SK-N-SH (cell line): ENCODE data around the gene BOD1L2. TPM values are rescaled to one million over a fixed set of nuclear protein-coding genes. Genes with fewer than 3 reads are reported as not detected.

Source experiments
- CTCF ChIA-PET: fragments of 300-600, 350-600 bp; formaldehyde crosslinking; extraction: SDS; loops from one replicate; lab custom pipeline; 2021; lab: Yijun Ruan, JAX
- POLR2A ChIA-PET: fragments of 350-600 bp; sonication (Branson Sonifier 250); formaldehyde crosslinking; extraction: SDS; loops from one replicate; lab custom pipeline; 2020; ENCODE audit warnings: antibody characterized with exemption, inconsistent platforms; lab: Yijun Ruan, JAX
- DNase-seq: peaks from one replicate; pipeline ENCODE4 v3.0.0; 2012
- H2AFZ ChIP-seq: fragments of 200-600 bp; sonication (generic); 2 replicates; pipeline ENCODE4 v1.8.1; 2016; ENCODE audit warnings: antibody characterized with exemption, mild to moderate bottlenecking, low read depth
- H3F3A ChIP-seq: fragments of 200-600 bp; sonication (generic); replicated peaks from 2 replicates; pipeline ENCODE3; 2016; ENCODE audit warnings: antibody characterized with exemption, mild to moderate bottlenecking; ENCODE audit not compliant: insufficient read depth
- H3K27ac ChIP-seq, 2 experiments: fragments of 200-500 bp in 1 of 2; fragments of 200-600 bp in 1 of 2; sonication (Bioruptor generic) in 1 of 2; sonication (generic), shearing (Covaris generic) in 1 of 2; 2 replicates each; pipeline versions ENCODE4 v1.5.1 to v1.6.1; 2014 to 2016; ENCODE audit warnings: low read depth in 2 of 2, inconsistent platforms in 1 of 2, low read length in 1 of 2, mild to moderate bottlenecking in 1 of 2, mixed read lengths in 1 of 2
- H3K27me3 ChIP-seq: fragments of 200-600 bp; sonication (generic), shearing (Covaris generic); 2 replicates; pipeline ENCODE4 v1.6.1; 2016; ENCODE audit warnings: mixed run types; ENCODE audit not compliant: insufficient read depth
- H3K36me3 ChIP-seq, 2 experiments: fragments of 200-500 bp in 1 of 2; fragments of 200-600 bp in 1 of 2; sonication (Bioruptor generic) in 1 of 2; sonication (generic) in 1 of 2; replicated peaks in 1 of 2; 2 replicates each; pipeline versions ENCODE3 to v1.5.1; 2014 to 2016; ENCODE audit warnings: low read length in 1 of 2, mild to moderate bottlenecking in 1 of 2; ENCODE audit not compliant: insufficient read depth in 2 of 2, control insufficient read depth in 1 of 2
- H3K4me1 ChIP-seq, 2 experiments: fragments of 200-500 bp in 1 of 2; fragments of 200-600 bp in 1 of 2; sonication (Bioruptor generic) in 1 of 2; sonication (generic), shearing (Covaris generic) in 1 of 2; 2 replicates each; pipeline versions ENCODE4 v1.5.1 to v1.6.1; 2014 to 2016; ENCODE audit warnings: low read depth in 1 of 2, low read length in 1 of 2, mixed run types in 1 of 2; ENCODE audit not compliant: insufficient read depth in 2 of 2, control insufficient read depth in 1 of 2
- H3K4me2 ChIP-seq: fragments of 200-600 bp; sonication (generic), shearing (Covaris generic); 2 replicates; pipeline ENCODE4 v1.6.1; 2017; ENCODE audit warnings: mixed run types
- H3K4me3 ChIP-seq, 2 experiments: fragments of 200-500 bp in 1 of 2; fragments of 200-600 bp in 1 of 2; sonication (Bioruptor generic) in 1 of 2; sonication (generic), shearing (Covaris generic) in 1 of 2; 2 replicates each; pipeline versions ENCODE4 v1.5.1 to v1.8.1; 2014 to 2016; ENCODE audit warnings: low read depth in 2 of 2, inconsistent platforms in 1 of 2, low read length in 1 of 2, mild to moderate bottlenecking in 1 of 2, mixed read lengths in 1 of 2, moderate library complexity in 1 of 2
- H3K79me2 ChIP-seq: fragments of 200-600 bp; sonication (generic); 2 replicates; pipeline ENCODE4 v1.8.1; 2017; ENCODE audit warnings: mild to moderate bottlenecking; ENCODE audit not compliant: insufficient read depth
- H3K9ac ChIP-seq: fragments of 200-600 bp; sonication (generic); 2 replicates; pipeline ENCODE4 v1.6.1; 2017; ENCODE audit warnings: mixed run types
- H3K9me2 ChIP-seq: fragments of 200-600 bp; sonication (generic); 2 replicates; pipeline ENCODE4 v1.6.1; 2017; ENCODE audit warnings: mixed run types
- H3K9me3 ChIP-seq: fragments of 200-600 bp; sonication (generic); 2 replicates; pipeline ENCODE4 v1.6.1; 2017; ENCODE audit warnings: mixed run types, mild to moderate bottlenecking, moderate library complexity
- H4K20me1 ChIP-seq: fragments of 200-600 bp; sonication (generic); 2 replicates; pipeline ENCODE4 v1.6.1; 2017; ENCODE audit warnings: mild to moderate bottlenecking, mixed run types; ENCODE audit not compliant: insufficient read depth
- EP300 ChIP-seq, 2 experiments: IDR thresholded peaks; 2 replicates each; pipeline versions ENCODE4 v1.4.0 to v1.6.1; 2012; ENCODE audit warnings: borderline replicate concordance in 1 of 2, low read depth in 1 of 2, low read length in 1 of 2
- FOXJ3 ChIP-seq: sonication (generic); formaldehyde crosslinking; IDR thresholded peaks from 2 replicates; pipeline ENCODE4 v1.5.1; 2020; ENCODE audit warnings: mild to moderate bottlenecking, missing genetic modification reagents
- MEF2A ChIP-seq: IDR thresholded peaks from 2 replicates; pipeline ENCODE4 v1.4.0; 2012; ENCODE audit warnings: low read depth, borderline replicate concordance
- RXRA ChIP-seq: IDR thresholded peaks from 2 replicates; pipeline ENCODE4 v1.4.0; 2012; ENCODE audit warnings: low read depth, mild to moderate bottlenecking, borderline replicate concordance
- TAF1 ChIP-seq: IDR thresholded peaks from 2 replicates; pipeline ENCODE4 v1.6.1; 2012; ENCODE audit warnings: low read depth, mild to moderate bottlenecking, low read length, moderate library complexity, borderline replicate concordance
- WGBS: methylation state at CpG from one replicate; pipeline ENCODE4 v1.1.6; 2017; ENCODE audit warnings: low lambda C conversion rate; 5-methylcytosine and 5-hydroxymethylcytosine counted together
- polyA plus RNA-seq, 3 experiments: library from polyadenylated mRNA; depleted of rRNA; stranded (reverse); fragments of >200 nt; gene quantifications; 2 replicates each; pipeline ENCODE4 v1.2.3, GENCODE V29; 2012
- TF ChIP-seq, protein P1 (sequence below): IDR thresholded peaks from 2 replicates; pipeline ENCODE4 v1.6.1; 2012; ENCODE audit warnings: mild to moderate bottlenecking, low read depth, low read length, moderate library complexity
- TF ChIP-seq, protein P2 (sequence below): fragments of 200-600 bp; sonication (generic); IDR thresholded peaks from 2 replicates; pipeline ENCODE4 v1.6.1; 2017; ENCODE audit warnings: antibody characterized with exemption, mild to moderate bottlenecking, moderate library complexity
- TF ChIP-seq, protein P3 (sequence below): fragments of 150-350 bp; IDR thresholded peaks from 2 replicates; pipeline ENCODE4 v1.6.1; 2016; ENCODE audit warnings: mild to moderate bottlenecking, low read depth, low read length
- TF ChIP-seq, protein P4 (sequence below): fragments of 150-350 bp; IDR thresholded peaks from 2 replicates; pipeline ENCODE4 v1.6.1; 2017; ENCODE audit warnings: antibody characterized with exemption, low read length, low read depth, borderline replicate concordance

BOD1L2 gene
- polyA plus RNA-seq, 1 of the 3 experiments (the other 2 are of a cell fraction): not detected

DNA sequence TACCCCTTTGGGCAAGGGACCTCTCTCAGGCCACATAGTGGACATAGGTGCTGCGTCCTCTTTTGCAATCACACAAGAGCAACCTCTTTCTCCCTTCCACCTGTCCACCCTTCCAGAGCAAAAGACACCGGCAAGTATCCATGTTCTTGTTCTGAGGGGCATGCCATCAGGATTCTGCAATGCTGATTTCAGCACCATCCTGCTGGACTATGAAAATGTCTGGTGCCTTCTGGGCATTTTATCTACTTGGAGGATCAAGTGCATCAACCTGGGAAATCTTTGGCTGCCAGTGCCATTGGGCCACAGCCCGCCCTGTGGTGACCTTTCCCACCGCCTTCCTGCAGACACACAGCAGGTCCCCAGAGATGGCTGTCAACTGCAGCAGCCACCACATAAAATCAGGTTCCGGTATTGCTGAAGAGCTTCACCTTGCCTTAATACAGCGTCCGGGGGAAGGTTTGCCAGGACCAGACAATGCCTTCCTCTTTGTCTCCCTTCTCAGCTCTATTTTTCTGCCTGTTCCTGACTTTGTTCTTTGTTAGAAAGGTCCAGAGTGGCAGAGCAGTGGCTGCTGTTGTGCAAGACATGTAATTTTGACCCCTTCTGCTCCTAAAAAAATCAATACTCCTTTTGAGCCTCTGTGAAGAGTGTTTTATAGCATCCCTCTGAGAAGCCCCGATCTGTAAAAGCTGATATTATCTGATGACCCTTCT lies 18.5 kb upstream of the BOD1L2 start:
- POLR2A ChIA-PET: no interaction called here
- no peak overlapping the region for H3K4me3 ChIP-seq
- H2AFZ ChIP-seq: no peak overlapping the region
- no peaks in the 10 kb centered on the region for H3K9me2 ChIP-seq
- H3K9me3 ChIP-seq: no peaks in the 10 kb centered on the region
- H3K36me3 ChIP-seq: no peaks in the 10 kb centered on the region
- H3K27me3 ChIP-seq: no peaks in the 10 kb centered on the region
- H3K4me1 ChIP-seq: no peaks in the 10 kb centered on the region
- WGBS: 33% methylated on average over 7 of the region's 8 CpGs
- no peak overlapping the region for H3K4me2 ChIP-seq
- DNase-seq: no peak
- H3K79me2 ChIP-seq: no peaks in the 10 kb centered on the region
- H3K9ac ChIP-seq: no peak overlapping the region
- TF ChIP-seq, protein P1, sequence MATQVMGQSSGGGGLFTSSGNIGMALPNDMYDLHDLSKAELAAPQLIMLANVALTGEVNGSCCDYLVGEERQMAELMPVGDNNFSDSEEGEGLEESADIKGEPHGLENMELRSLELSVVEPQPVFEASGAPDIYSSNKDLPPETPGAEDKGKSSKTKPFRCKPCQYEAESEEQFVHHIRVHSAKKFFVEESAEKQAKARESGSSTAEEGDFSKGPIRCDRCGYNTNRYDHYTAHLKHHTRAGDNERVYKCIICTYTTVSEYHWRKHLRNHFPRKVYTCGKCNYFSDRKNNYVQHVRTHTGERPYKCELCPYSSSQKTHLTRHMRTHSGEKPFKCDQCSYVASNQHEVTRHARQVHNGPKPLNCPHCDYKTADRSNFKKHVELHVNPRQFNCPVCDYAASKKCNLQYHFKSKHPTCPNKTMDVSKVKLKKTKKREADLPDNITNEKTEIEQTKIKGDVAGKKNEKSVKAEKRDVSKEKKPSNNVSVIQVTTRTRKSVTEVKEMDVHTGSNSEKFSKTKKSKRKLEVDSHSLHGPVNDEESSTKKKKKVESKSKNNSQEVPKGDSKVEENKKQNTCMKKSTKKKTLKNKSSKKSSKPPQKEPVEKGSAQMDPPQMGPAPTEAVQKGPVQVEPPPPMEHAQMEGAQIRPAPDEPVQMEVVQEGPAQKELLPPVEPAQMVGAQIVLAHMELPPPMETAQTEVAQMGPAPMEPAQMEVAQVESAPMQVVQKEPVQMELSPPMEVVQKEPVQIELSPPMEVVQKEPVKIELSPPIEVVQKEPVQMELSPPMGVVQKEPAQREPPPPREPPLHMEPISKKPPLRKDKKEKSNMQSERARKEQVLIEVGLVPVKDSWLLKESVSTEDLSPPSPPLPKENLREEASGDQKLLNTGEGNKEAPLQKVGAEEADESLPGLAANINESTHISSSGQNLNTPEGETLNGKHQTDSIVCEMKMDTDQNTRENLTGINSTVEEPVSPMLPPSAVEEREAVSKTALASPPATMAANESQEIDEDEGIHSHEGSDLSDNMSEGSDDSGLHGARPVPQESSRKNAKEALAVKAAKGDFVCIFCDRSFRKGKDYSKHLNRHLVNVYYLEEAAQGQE: no peak
- no peak for TF ChIP-seq FOXJ3 (CRISPR knock-in tag)
- TF ChIP-seq TAF1: no peak
- no peak for TF ChIP-seq EP300 (IDR thresholded peaks at IDR 0.05; ENCODE audit: borderline replicate concordance in 1 of 2, low read depth in 1 of 2, low read length in 1 of 2)
- no peak for TF ChIP-seq RXRA
- no peak for TF ChIP-seq MEF2A
- TF ChIP-seq, protein P2, sequence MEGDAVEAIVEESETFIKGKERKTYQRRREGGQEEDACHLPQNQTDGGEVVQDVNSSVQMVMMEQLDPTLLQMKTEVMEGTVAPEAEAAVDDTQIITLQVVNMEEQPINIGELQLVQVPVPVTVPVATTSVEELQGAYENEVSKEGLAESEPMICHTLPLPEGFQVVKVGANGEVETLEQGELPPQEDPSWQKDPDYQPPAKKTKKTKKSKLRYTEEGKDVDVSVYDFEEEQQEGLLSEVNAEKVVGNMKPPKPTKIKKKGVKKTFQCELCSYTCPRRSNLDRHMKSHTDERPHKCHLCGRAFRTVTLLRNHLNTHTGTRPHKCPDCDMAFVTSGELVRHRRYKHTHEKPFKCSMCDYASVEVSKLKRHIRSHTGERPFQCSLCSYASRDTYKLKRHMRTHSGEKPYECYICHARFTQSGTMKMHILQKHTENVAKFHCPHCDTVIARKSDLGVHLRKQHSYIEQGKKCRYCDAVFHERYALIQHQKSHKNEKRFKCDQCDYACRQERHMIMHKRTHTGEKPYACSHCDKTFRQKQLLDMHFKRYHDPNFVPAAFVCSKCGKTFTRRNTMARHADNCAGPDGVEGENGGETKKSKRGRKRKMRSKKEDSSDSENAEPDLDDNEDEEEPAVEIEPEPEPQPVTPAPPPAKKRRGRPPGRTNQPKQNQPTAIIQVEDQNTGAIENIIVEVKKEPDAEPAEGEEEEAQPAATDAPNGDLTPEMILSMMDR: no peak
- TF ChIP-seq, protein P3, sequence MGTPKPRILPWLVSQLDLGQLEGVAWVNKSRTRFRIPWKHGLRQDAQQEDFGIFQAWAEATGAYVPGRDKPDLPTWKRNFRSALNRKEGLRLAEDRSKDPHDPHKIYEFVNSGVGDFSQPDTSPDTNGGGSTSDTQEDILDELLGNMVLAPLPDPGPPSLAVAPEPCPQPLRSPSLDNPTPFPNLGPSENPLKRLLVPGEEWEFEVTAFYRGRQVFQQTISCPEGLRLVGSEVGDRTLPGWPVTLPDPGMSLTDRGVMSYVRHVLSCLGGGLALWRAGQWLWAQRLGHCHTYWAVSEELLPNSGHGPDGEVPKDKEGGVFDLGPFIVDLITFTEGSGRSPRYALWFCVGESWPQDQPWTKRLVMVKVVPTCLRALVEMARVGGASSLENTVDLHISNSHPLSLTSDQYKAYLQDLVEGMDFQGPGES: no peak
- TF ChIP-seq, protein P4, sequence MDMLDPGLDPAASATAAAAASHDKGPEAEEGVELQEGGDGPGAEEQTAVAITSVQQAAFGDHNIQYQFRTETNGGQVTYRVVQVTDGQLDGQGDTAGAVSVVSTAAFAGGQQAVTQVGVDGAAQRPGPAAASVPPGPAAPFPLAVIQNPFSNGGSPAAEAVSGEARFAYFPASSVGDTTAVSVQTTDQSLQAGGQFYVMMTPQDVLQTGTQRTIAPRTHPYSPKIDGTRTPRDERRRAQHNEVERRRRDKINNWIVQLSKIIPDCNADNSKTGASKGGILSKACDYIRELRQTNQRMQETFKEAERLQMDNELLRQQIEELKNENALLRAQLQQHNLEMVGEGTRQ: no peak
- TF ChIP-seq, all 33 proteins: peak for 0
- Histone ChIP-seq H4K20me1 (no peaks in the 10 kb centered on the region), H3K27ac (no peak overlapping the region), H3F3A (no peaks in the 10 kb centered on the region)
- CTCF ChIA-PET: interaction anchor here (0.9 to 2.0 kb wide), 3 partner anchors 11 to 21 kb away, joined by 3 to 5 read pairs (median 3); no protein-coding TSS in a partner anchor
